MV-4-11 (cell line): ENCODE data around the gene PCDHGA1.
"Not testable (repeated sequence)": the region's sequence is repeated elsewhere in the genome, so short reads cannot be mapped to it uniquely, and the experiment has no call there.

Source experiments
- DNase-seq: peaks from one replicate; lab custom pipeline; 2025; lab: John Stamatoyannopoulos, UW

PCDHGA1 gene

GRCh38 chr5:141409598-141410306 is 79.4 kb downstream of the PCDHGA1 start:
- no peak for DNase-seq

- no peak for DNase-seq
Measured at GRCh38 chr5:141411575-141411974, 81.3 kb downstream of the PCDHGA1 start.

- DNase-seq: peak; percentile 68
Measured at GRCh38 chr5:141412854-141413539, 82.7 kb downstream of the PCDHGA1 start, which contains the start of gene PCDHGA10. PCDHGA10 (plus strand) TSS chr5:141412987; CDS start chr5:141413176, 189 bp downstream.

GRCh38 chr5:141413540-141414069 is 83.3 kb downstream of the PCDHGA1 start:
- no peak for DNase-seq

DNA sequence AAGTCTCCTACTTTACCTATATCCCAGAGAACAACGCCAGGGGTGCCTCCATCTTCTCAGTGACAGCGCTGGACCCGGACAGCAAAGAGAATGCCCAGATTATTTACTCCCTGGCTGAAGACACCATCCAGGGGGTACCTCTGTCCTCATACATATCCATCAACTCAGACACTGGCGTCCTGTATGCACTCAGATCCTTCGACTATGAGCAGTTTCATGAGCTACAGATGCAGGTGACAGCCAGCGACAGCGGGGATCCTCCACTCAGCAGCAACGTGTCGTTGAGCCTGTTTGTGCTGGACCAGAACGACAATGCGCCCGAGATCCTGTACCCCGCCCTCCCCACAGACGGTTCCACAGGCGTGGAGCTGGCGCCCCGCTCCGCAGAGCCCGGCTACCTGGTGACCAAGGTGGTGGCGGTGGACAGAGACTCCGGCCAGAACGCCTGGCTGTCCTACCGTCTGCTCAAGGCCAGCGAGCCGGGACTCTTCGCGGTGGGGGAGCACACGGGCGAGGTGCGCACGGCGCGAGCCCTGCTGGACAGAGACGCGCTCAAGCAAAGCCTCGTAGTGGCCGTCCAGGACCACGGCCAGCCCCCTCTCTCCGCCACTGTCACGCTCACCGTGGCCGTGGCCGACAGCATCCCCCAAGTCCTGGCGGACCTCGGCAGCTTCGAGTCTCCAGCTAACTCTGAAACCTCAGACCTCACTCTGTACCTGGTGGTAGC is 84.4 kb downstream of the PCDHGA1 start:
- not testable (repeated sequence) for DNase-seq

GRCh38 chr5:141415275-141415618 is 84.9 kb downstream of the PCDHGA1 start:
- not testable (repeated sequence) for DNase-seq

DNA sequence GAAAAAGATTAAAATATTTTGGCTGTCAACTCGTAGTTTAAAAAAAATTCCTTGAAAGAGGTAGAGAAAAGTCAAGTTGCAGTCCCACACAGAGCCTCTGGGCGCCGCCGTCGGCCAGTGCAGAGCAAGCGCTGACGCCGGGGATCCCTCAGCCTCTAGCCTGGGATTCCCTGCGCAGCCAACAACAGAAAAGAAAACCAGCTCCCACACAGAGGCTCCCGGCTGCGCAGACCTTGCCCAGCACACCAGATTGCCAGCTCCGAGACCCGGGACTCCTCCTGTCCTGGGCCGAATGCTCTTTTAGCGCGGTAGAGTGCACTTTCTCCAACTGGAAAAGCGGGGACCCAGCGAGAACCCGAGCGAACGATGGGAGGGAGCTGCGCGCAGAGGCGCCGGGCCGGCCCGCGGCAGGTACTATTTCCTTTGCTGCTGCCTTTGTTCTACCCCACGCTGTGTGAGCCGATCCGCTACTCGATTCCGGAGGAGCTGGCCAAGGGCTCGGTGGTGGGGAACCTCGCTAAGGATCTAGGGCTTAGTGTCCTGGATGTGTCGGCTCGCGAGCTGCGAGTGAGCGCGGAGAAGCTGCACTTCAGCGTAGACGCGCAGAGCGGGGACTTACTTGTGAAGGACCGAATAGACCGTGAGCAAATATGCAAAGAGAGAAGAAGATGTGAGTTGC is 87.3 kb downstream of the PCDHGA1 start, which contains the start of gene PCDHGB7:
PCDHGB7 (plus strand) TSS at position 184 of the 679 bp plus-strand sequence; CDS start at position 367, 183 bp downstream.
- peak; percentile 49 for DNase-seq

DNA sequence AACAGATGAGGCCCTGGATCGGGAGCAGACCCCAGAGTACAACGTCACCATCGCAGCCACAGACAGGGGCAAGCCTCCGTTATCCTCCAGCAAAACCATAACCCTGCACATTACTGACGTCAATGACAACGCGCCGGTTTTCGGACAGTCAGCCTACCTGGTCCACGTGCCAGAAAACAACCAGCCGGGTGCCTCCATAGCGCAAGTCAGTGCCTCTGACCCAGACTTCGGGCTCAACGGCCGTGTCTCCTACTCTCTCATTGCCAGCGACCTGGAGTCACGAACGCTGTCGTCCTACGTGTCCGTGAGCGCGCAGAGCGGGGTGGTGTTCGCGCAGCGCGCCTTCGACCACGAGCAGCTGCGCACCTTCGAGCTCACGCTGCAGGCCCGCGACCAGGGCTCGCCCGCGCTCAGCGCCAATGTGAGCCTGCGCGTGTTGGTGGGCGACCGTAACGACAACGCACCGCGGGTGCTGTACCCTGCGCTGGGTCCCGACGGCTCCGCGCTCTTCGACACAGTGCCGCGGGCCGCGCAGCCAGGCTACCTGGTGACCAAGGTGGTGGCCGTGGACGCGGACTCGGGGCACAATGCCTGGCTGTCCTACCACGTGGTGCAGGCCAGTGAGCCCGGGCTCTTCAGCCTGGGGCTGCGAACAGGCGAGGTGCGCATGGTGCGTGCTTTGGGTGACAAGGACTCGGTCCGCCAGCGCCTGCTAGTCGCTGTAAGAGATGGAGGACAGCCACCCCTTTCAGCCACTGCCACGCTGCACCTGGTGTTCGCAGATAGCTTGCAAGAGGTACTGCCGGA is 89.0 kb downstream of the PCDHGA1 start:
- no peak for DNase-seq

DNA sequence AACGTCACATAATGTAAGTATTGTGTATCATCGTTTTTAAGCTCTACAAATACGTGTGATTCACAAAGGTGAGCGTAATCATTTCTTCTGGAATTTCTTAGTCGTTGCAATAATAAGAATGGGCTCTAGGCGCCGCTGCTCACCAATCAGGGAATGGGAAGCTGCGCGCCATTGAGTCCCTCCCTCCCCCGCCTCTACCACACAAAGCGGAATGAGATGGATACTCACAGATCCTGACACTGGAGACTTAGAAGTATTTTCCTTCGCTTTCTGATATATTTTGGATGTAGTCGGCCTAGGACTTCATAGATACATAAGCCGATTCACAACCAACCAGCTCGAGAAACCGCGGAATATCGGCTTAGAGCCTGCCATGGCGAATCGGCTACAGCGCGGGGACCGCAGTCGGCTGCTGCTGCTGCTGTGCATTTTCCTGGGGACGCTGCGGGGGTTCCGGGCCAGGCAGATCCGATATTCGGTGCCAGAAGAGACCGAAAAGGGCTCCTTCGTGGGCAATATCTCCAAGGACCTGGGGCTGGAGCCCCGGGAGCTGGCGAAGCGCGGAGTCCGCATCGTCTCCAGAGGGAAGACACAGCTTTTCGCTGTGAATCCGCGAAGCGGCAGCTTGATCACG is 90.7 kb downstream of the PCDHGA1 start, which contains the start of gene PCDHGA11:
PCDHGA11 (plus strand) TSS at position 197 of the 634 bp plus-strand sequence; CDS start at position 374, 177 bp downstream.
- peak; percentile 57 for DNase-seq

GRCh38 chr5:141421489-141421855 is 91.2 kb downstream of the PCDHGA1 start:
- DNase-seq: no peak

- DNase-seq: no peak
Measured at GRCh38 chr5:141422742-141423291, 92.5 kb downstream of the PCDHGA1 start.

DNA sequence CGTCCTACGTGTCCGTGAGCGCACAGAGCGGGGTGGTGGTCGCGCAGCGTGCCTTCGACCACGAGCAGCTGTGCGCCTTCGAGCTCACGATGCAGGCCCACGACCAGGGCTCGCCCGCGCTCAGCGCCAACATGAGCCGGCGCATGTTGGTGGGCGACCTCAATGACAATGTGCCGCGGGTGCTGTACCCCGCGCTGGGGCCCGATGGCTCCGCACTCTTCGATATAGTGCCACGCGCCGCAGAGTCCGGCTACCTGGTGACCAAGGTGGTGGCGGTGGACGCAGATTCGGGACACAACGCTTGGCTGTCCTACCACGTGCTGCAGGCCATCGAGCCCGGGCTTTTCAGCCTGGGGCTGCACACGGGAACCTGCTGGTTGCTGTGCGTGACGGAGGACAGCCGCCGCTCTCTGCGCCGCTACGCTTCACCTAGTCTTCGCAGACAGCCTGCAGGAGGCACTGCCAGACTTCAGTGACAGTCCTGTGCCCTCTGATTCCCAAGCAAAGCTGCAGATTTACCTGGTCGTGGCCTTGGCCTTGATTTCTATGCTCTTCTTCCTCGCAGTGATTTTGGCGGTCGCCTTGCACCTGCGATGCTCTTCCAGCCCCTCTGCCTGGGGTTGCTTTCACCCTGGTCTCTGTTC is 97.6 kb downstream of the PCDHGA1 start:
- DNase-seq: no peak

DNA sequence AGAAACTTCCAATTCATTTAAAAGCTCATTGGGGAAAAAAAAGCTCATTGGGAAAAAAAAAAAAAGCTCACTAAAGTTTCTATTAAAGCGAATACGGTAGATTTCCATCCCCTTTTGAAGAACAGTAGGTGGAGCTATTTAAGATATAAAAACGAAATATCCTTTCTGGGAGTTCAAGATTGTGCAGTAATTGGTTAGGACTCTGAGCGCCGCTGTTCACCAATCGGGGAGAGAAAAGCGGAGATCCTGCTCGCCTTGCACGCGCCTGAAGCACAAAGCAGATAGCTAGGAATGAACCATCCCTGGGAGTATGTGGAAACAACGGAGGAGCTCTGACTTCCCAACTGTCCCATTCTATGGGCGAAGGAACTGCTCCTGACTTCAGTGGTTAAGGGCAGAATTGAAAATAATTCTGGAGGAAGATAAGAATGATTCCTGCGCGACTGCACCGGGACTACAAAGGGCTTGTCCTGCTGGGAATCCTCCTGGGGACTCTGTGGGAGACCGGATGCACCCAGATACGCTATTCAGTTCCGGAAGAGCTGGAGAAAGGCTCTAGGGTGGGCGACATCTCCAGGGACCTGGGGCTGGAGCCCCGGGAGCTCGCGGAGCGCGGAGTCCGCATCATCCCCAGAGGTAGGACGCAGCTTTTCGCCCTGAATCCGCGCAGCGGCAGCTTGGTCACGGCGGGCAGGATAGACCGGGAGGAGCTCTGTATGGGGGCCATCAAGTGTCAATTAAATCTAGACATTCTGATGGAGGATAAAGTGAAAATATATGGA is 100.2 kb downstream of the PCDHGA1 start, which contains the start of gene PCDHGA12:
PCDHGA12 (plus strand) TSS at position 176 of the 782 bp plus-strand sequence; CDS start at position 429, 253 bp downstream.
- peak; percentile 12 for DNase-seq

DNA sequence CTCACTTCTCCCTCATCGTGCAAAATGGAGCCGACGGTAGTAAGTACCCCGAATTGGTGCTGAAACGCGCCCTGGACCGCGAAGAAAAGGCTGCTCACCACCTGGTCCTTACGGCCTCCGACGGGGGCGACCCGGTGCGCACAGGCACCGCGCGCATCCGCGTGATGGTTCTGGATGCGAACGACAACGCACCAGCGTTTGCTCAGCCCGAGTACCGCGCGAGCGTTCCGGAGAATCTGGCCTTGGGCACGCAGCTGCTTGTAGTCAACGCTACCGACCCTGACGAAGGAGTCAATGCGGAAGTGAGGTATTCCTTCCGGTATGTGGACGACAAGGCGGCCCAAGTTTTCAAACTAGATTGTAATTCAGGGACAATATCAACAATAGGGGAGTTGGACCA is 101.0 kb downstream of the PCDHGA1 start:
- DNase-seq: no peak

DNA sequence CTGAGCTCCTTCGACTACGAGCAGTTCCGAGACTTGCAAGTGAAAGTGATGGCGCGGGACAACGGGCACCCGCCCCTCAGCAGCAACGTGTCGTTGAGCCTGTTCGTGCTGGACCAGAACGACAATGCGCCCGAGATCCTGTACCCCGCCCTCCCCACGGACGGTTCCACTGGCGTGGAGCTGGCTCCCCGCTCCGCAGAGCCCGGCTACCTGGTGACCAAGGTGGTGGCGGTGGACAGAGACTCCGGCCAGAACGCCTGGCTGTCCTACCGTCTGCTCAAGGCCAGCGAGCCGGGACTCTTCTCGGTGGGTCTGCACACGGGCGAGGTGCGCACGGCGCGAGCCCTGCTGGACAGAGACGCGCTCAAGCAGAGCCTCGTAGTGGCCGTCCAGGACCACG is 102.0 kb downstream of the PCDHGA1 start:
- DNase-seq: not testable (repeated sequence)

DNA sequence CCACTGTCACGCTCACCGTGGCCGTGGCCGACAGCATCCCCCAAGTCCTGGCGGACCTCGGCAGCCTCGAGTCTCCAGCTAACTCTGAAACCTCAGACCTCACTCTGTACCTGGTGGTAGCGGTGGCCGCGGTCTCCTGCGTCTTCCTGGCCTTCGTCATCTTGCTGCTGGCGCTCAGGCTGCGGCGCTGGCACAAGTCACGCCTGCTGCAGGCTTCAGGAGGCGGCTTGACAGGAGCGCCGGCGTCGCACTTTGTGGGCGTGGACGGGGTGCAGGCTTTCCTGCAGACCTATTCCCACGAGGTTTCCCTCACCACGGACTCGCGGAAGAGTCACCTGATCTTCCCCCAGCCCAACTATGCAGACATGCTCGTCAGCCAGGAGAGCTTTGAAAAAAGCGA is 102.4 kb downstream of the PCDHGA1 start:
- DNase-seq: not testable (repeated sequence)

DNA sequence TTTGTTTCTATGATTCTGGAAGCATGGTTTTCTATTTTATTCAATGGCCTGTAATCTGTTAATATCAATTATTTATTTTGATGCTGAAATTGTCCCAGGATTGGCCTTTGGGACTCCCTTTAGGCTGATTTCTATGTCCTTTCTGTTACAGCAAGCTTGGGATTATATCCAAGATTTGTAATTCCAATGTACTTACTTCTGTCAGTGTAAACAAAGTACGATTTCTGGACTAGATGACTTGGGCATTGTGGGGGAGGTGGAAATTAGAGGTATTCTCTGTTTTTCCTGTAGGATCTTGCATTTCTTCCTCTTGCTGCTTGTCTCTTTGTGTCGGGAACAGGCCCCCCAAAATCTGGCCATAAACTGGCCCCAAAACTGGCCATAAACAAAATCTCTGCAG is 103.7 kb downstream of the PCDHGA1 start:
- no peak for DNase-seq

- DNase-seq: no peak
Measured at GRCh38 chr5:141437221-141437620, 106.9 kb downstream of the PCDHGA1 start.
